HTR-8/SVneo (cell line): ENCODE data around the gene TADA3.

ENCODE experiments used
- DNase-seq: peaks from one replicate; pipeline ENCODE4 v3.0.0; 2011; ENCODE audit warnings: low spot score, mixed read lengths; ENCODE audit not compliant: insufficient read length
- FAIRE-seq: peaks from 2 replicates; lab custom pipeline; 2011; peaks lifted over from hg19 to GRCh38; lab: Jason Lieb, UNC

TADA3 gene

GRCh38 chr3:9792405-9793160 lies at the start of gene TADA3, which contains the start of gene ARPC4:
TADA3 (minus strand) TSS chr3:9792473; CDS start chr3:9791466, 1,007 bp downstream.
ARPC4 (plus strand) TSS chr3:9793082; CDS start chr3:9793122, 40 bp downstream.
- FAIRE-seq (peak; percentile 4), DNase-seq (peak; percentile 92)

GRCh38 chr3:9841015-9841414 lies 48.7 kb upstream of the TADA3 start:
- no peak for DNase-seq

GRCh38 chr3:9838856-9839255 lies 46.6 kb upstream of the TADA3 start:
- DNase-seq (no peak), FAIRE-seq (no peak)

More at GRCh38 chr3:9841015-9841414, 48.7 kb upstream of the TADA3 start:
- FAIRE-seq = no peak

GRCh38 chr3:9837701-9838582 lies 45.7 kb upstream of the TADA3 start:
- DNase-seq (no peak), FAIRE-seq (no peak)

- FAIRE-seq = no peak
- DNase-seq = no peak
Measured at GRCh38 chr3:9834520-9835380, 42.5 kb upstream of the TADA3 start.

- FAIRE-seq (no peak), DNase-seq (no peak)
Measured at GRCh38 chr3:9833078-9833477, 40.8 kb upstream of the TADA3 start.

- DNase-seq (no peak), FAIRE-seq (no peak)
Measured at GRCh38 chr3:9831253-9831652, 39.0 kb upstream of the TADA3 start.

- DNase-seq = no peak
- FAIRE-seq = no peak
Measured at GRCh38 chr3:9828801-9829755, 36.8 kb upstream of the TADA3 start.

- FAIRE-seq = no peak
- DNase-seq = no peak
Measured at GRCh38 chr3:9826815-9827573, 34.7 kb upstream of the TADA3 start.

GRCh38 chr3:9825451-9826040 lies 33.3 kb upstream of the TADA3 start:
- FAIRE-seq (no peak), DNase-seq (no peak)

GRCh38 chr3:9820946-9821345 lies 28.7 kb upstream of the TADA3 start:
- FAIRE-seq (no peak), DNase-seq (no peak)

- no peak for FAIRE-seq
- no peak for DNase-seq
Measured at GRCh38 chr3:9820543-9820942, 28.3 kb upstream of the TADA3 start.

GRCh38 chr3:9818666-9819335 lies 26.5 kb upstream of the TADA3 start:
- DNase-seq (no peak), FAIRE-seq (no peak)

GRCh38 chr3:9817436-9817835 lies 25.2 kb upstream of the TADA3 start:
- FAIRE-seq (no peak), DNase-seq (no peak)

GRCh38 chr3:9815986-9816385 lies 23.7 kb upstream of the TADA3 start:
- DNase-seq (no peak), FAIRE-seq (no peak)

GRCh38 chr3:9812870-9813483 lies 20.7 kb upstream of the TADA3 start:
- no peak for DNase-seq

GRCh38 chr3:9810846-9811245 lies 18.6 kb upstream of the TADA3 start:
- no peak for DNase-seq
- FAIRE-seq = no peak

More at GRCh38 chr3:9812870-9813483, 20.7 kb upstream of the TADA3 start:
- no peak for FAIRE-seq
